H1 (cell line): ENCODE measurements around the gene PPP1R14B. TPM values are rescaled to one million over a fixed set of nuclear protein-coding genes. Genes with fewer than 3 reads are reported as not detected.

Experiments
- CTCF ChIA-PET: fragments of 300-600 bp; sonication (Branson Sonifier 250); formaldehyde crosslinking; loops from one replicate; lab custom pipeline; 2021; ENCODE audit not compliant: partially characterized antibody; lab: Charles Lee
- POLR2A ChIA-PET: fragments of 300-600 bp; sonication (Branson Sonifier 250); formaldehyde crosslinking; loops from one replicate; lab custom pipeline; 2021; ENCODE audit warnings: inconsistent platforms; ENCODE audit not compliant: partially characterized antibody; lab: Charles Lee
- DNase-seq, 2 experiments: peaks; one replicate each; pipeline versions ENCODE4 v3.0.0 to v3.0.0-alpha.2; 2010 to 2022; ENCODE audit warnings: low spot score in 2 of 2, low read depth in 1 of 2, mixed read lengths in 1 of 2
- FAIRE-seq: peaks from 2 replicates; lab custom pipeline; 2011; peaks lifted over from hg19 to GRCh38; lab: Jason Lieb, UNC
- H2AFZ ChIP-seq: 2 replicates; pipeline ENCODE4 v1.8.1; 2012; ENCODE audit warnings: low read length, inconsistent platforms
- H2AK5ac ChIP-seq: 2 replicates; pipeline ENCODE4 v1.6.1; 2013; ENCODE audit warnings: low read depth, low read length
- H2BK120ac ChIP-seq: replicated peaks from 2 replicates; pipeline ENCODE3; 2013; ENCODE audit warnings: low read depth, low read length, inconsistent platforms
- H2BK12ac ChIP-seq: 2 replicates; pipeline ENCODE4 v1.6.1; 2013; ENCODE audit warnings: low read depth, low read length
- H2BK15ac ChIP-seq: 2 replicates; pipeline ENCODE4 v1.6.1; 2013; ENCODE audit warnings: low read length
- H2BK20ac ChIP-seq: 2 replicates; pipeline ENCODE4 v1.6.1; 2013; ENCODE audit warnings: low read length
- H2BK5ac ChIP-seq: 2 replicates; pipeline ENCODE4 v1.6.1; 2013; ENCODE audit warnings: low read depth, low read length
- H3K14ac ChIP-seq: 2 replicates; pipeline ENCODE4 v1.6.1; 2013; ENCODE audit warnings: inconsistent platforms; ENCODE audit not compliant: insufficient read length
- H3K18ac ChIP-seq: 2 replicates; pipeline ENCODE4 v1.6.1; 2013; ENCODE audit warnings: low read length; ENCODE audit errors: extremely low read depth
- H3K23ac ChIP-seq: 2 replicates; pipeline ENCODE4 v1.6.1; 2013; ENCODE audit warnings: inconsistent platforms; ENCODE audit not compliant: insufficient read length
- H3K23me2 ChIP-seq: 2 replicates; pipeline ENCODE4 v1.6.1; 2013; ENCODE audit warnings: low read depth, low read length
- H3K27ac ChIP-seq: 2 replicates; pipeline ENCODE4 v1.6.1; 2011; ENCODE audit warnings: low read depth, low read length, inconsistent platforms
- H3K27me3 ChIP-seq, 4 experiments: replicated peaks in 1 of 4; 1 replicate in 1 of 4; 2 replicates in 3 of 4; pipeline versions ENCODE4 v1.6.1 to v1.8.1; 2011 to 2013; ENCODE audit warnings: low read length in 3 of 4, mild to moderate bottlenecking in 3 of 4, inconsistent platforms in 2 of 4, mixed read lengths in 2 of 4, moderate library complexity in 1 of 4; ENCODE audit not compliant: control insufficient read depth in 3 of 4, insufficient read depth in 3 of 4; ENCODE audit errors: extremely low read depth in 1 of 4
- H3K36me3 ChIP-seq, 4 experiments: 2 replicates each; pipeline versions ENCODE4 v1.6.1 to v1.8.1; 2011 to 2013; ENCODE audit warnings: mild to moderate bottlenecking in 4 of 4, low read length in 3 of 4, moderate library complexity in 2 of 4, control low read depth in 1 of 4, inconsistent platforms in 1 of 4; ENCODE audit not compliant: insufficient read depth in 4 of 4, control insufficient read depth in 2 of 4
- H3K4ac ChIP-seq: replicated peaks from 2 replicates; pipeline ENCODE3; 2013; ENCODE audit warnings: low read length, low read depth, mixed read lengths, inconsistent platforms; ENCODE audit not compliant: insufficient read length
- H3K4me1 ChIP-seq, 4 experiments: replicated peaks in 1 of 4; 1 replicate in 1 of 4; 2 replicates in 3 of 4; pipeline versions ENCODE4 v1.6.1 to v1.8.1; 2011 to 2013; ENCODE audit warnings: low read length in 3 of 4, inconsistent platforms in 2 of 4, mixed read lengths in 1 of 4; ENCODE audit not compliant: insufficient read depth in 4 of 4, control insufficient read depth in 3 of 4
- H3K4me2 ChIP-seq, 2 experiments: 2 replicates each; pipeline versions ENCODE4 v1.6.1 to v1.8.1; 2011 to 2013; ENCODE audit warnings: low read depth in 2 of 2, low read length in 2 of 2, control low read depth in 1 of 2, inconsistent platforms in 1 of 2, mild to moderate bottlenecking in 1 of 2; ENCODE audit not compliant: insufficient read depth in 1 of 2
- H3K4me3 ChIP-seq, 4 experiments: fragments of 200-600, 300-600 bp in 1 of 4; sonication (generic), shearing (Covaris generic), sonication (Bioruptor Twin) in 1 of 4; 2 replicates each; pipeline versions ENCODE4 v1.5.1 to v1.8.1; 2011 to 2016; ENCODE audit warnings: low read length in 4 of 4, low read depth in 3 of 4, control low read depth in 2 of 4, inconsistent platforms in 2 of 4, mild to moderate bottlenecking in 2 of 4, mixed read lengths in 1 of 4, moderate library complexity in 1 of 4; ENCODE audit not compliant: insufficient read depth in 2 of 4; ENCODE audit errors: extremely low read depth in 1 of 4
- H3K56ac ChIP-seq: replicated peaks from 2 replicates; pipeline ENCODE3; 2013; ENCODE audit warnings: low read depth, mild to moderate bottlenecking, mixed read lengths, low read length, inconsistent platforms; ENCODE audit not compliant: insufficient read length
- H3K79me1 ChIP-seq: 2 replicates; pipeline ENCODE4 v1.6.1; 2013; ENCODE audit warnings: low read depth, low read length, control low read depth
- H3K79me2 ChIP-seq, 2 experiments: 2 replicates each; pipeline versions ENCODE4 v1.6.1 to v1.8.1; 2012 to 2013; ENCODE audit warnings: low read length in 2 of 2, mild to moderate bottlenecking in 2 of 2, inconsistent platforms in 1 of 2; ENCODE audit not compliant: insufficient read depth in 2 of 2, control insufficient read depth in 1 of 2
- H3K9ac ChIP-seq, 4 experiments: replicated peaks in 1 of 4; 1 replicate in 1 of 4; 2 replicates in 3 of 4; pipeline versions ENCODE4 v1.6.1 to v1.8.1; 2011 to 2013; ENCODE audit warnings: low read depth in 3 of 4, low read length in 3 of 4, control low read depth in 2 of 4, mild to moderate bottlenecking in 2 of 4, moderate library complexity in 2 of 4, inconsistent platforms in 1 of 4; ENCODE audit errors: extremely low read depth in 1 of 4
- H3K9me3 ChIP-seq, 2 experiments: 2 replicates each; pipeline versions ENCODE4 v1.6.1 to v1.8.1; 2012 to 2013; ENCODE audit warnings: mild to moderate bottlenecking in 2 of 2, moderate library complexity in 2 of 2, control low read depth in 1 of 2, inconsistent platforms in 1 of 2, low read depth in 1 of 2, low read length in 1 of 2, mixed read lengths in 1 of 2; ENCODE audit not compliant: insufficient read depth in 2 of 2
- H4K20me1 ChIP-seq, 2 experiments: replicated peaks in 1 of 2; 2 replicates each; pipeline versions ENCODE3 to v1.8.1; 2011 to 2013; ENCODE audit warnings: inconsistent platforms in 2 of 2, low read length in 2 of 2, mild to moderate bottlenecking in 1 of 2; ENCODE audit not compliant: insufficient read depth in 2 of 2, control insufficient read depth in 1 of 2
- H4K5ac ChIP-seq: 2 replicates; pipeline ENCODE4 v1.6.1; 2013; ENCODE audit warnings: low read length, low read depth, mixed read lengths, inconsistent platforms; ENCODE audit not compliant: insufficient read length
- H4K8ac ChIP-seq: 2 replicates; pipeline ENCODE4 v1.8.0; 2013; ENCODE audit warnings: mild to moderate bottlenecking, moderate library complexity, low read length, inconsistent platforms; ENCODE audit not compliant: insufficient read depth; ENCODE audit errors: extremely low read depth
- H4K91ac ChIP-seq: replicated peaks from 2 replicates; pipeline ENCODE3; 2013; ENCODE audit warnings: low read length, mixed read lengths, inconsistent platforms; ENCODE audit not compliant: insufficient read length
- BACH1 ChIP-seq: IDR thresholded peaks from 2 replicates; pipeline ENCODE4 v1.6.1; 2012; ENCODE audit warnings: low read length, improper control_type of control experiment
- BRCA1 ChIP-seq: IDR thresholded peaks from 2 replicates; pipeline ENCODE4 v1.6.1; 2012; ENCODE audit warnings: low read depth, low read length, improper control_type of control experiment
- CBX5 ChIP-seq: fragments of 300-800, 300-1000 bp; sonication (generic); IDR thresholded peaks from 2 replicates; pipeline ENCODE4 v1.7.1; 2016; ENCODE audit warnings: antibody characterized with exemption, low read length, low read depth
- CTBP2 ChIP-seq: IDR thresholded peaks from 2 replicates; pipeline ENCODE4 v1.7.0; 2011; ENCODE audit warnings: borderline replicate concordance, mild to moderate bottlenecking, moderate library complexity, mixed read lengths, low read length; ENCODE audit not compliant: insufficient read depth, insufficient read length
- HDAC2 ChIP-seq, 2 experiments: fragments of 300-600 bp in 1 of 2; sonication (generic) in 1 of 2; IDR thresholded peaks; 2 replicates each; pipeline ENCODE4 v1.6.1; 2011 to 2012; ENCODE audit warnings: low read depth in 2 of 2, low read length in 2 of 2, mild to moderate bottlenecking in 2 of 2, moderate library complexity in 2 of 2, borderline replicate concordance in 1 of 2, inconsistent platforms in 1 of 2
- HDAC6 ChIP-seq: IDR thresholded peaks from one replicate; pipeline ENCODE4 v1.7.1; 2012; ENCODE audit warnings: low read depth, mild to moderate bottlenecking, inconsistent platforms, low read length, moderate library complexity
- KDM1A ChIP-seq: fragments of 200-600, 300-600 bp; sonication (generic); IDR thresholded peaks from 2 replicates; pipeline ENCODE4 v1.7.1; 2016; ENCODE audit warnings: mild to moderate bottlenecking, low read length, borderline replicate concordance
- KDM4A ChIP-seq: IDR thresholded peaks from one replicate; pipeline ENCODE4 v1.7.1; 2012; ENCODE audit warnings: low read depth, mild to moderate bottlenecking, moderate library complexity, low read length, inconsistent platforms; ENCODE audit not compliant: severe bottlenecking
- RAD21 ChIP-seq, 2 experiments: IDR thresholded peaks in 1 of 2; conservative IDR thresholded peaks in 1 of 2; 2 replicates each; pipeline ENCODE4 v1.6.1; 2011; ENCODE audit warnings: low read depth in 2 of 2, low read length in 2 of 2, improper control_type of control experiment in 1 of 2, inconsistent platforms in 1 of 2, mild to moderate bottlenecking in 1 of 2, moderate library complexity in 1 of 2
- SP2 ChIP-seq: IDR thresholded peaks from 2 replicates; pipeline ENCODE4 v1.6.1; 2012; ENCODE audit warnings: mild to moderate bottlenecking, low read length, inconsistent platforms
- TCF12 ChIP-seq: IDR thresholded peaks from 2 replicates; pipeline ENCODE4 v1.6.1; 2011; ENCODE audit warnings: low read depth, mild to moderate bottlenecking, low read length
- WGBS, 2 experiments: shearing (Covaris generic) in 1 of 2; methylation state at CpG; one replicate each; pipeline versions ENCODE4 v1.1.6 to v1.1.7; 2013 to 2015; ENCODE audit warnings: low lambda C conversion rate in 2 of 2, mixed read lengths in 2 of 2, inconsistent platforms in 1 of 2, low coverage in 1 of 2, missing lambda C conversion rate in 1 of 2; ENCODE audit not compliant: insufficient replicate concordance in 2 of 2, insufficient coverage in 1 of 2, insufficient read length in 1 of 2; ENCODE audit errors: extremely low coverage in 1 of 2, missing lambda C conversion rate in 1 of 2; 5-methylcytosine and 5-hydroxymethylcytosine counted together
- polyA plus RNA-seq, 7 experiments: library from polyadenylated mRNA; depleted of rRNA in 3 of 7; stranded (reverse) in 5 of 7; unstranded in 2 of 7; fragments of >200 nt in 5 of 7; fragments of 200-250 nt in 2 of 7; gene quantifications; 1 replicate in 5 of 7; 2 replicates in 1 of 7; 4 replicates in 1 of 7; pipeline versions ENCODE4 v1.2.1 to v1.2.3, GENCODE V29; 2011 to 2013; ENCODE audit warnings: missing spikeins in 2 of 7, mixed read lengths in 2 of 7
- total RNA-seq: library from RNA; stranded (reverse); fragmentation: NEBNext Ultra II Directional; extraction: Animal tissue kit (Norgen Biotek cat#: 25700); gene quantifications from 2 replicates; pipeline ENCODE4 v1.2.1, GENCODE V29; 2021

The PPP1R14B gene
- total and polyA plus RNA-seq, 2 of the 8 experiments (the other 6 are each of a cell fraction or from before 2014, with no cell fraction given): 265 to 419 TPM

DNA sequence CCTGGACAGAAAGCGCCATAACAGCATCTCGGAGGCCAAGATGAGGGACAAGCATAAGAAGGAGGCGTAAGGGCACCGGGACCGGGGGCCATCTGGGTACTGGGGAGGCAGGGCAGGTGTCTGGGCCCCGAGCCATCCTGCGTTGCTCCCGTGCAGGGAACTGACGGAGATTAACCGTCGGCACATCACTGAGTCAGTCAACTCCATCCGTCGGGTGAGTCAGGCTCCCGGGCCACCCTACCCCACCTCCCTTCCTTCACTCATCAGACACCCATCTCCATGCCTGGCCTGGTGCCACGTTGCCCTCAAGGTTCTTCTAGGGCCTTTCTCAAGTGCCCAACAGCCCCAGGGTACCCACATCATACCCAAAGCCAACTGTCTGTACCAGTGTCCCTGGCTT is 19.6 kb upstream of the PPP1R14B start:
- Histone ChIP-seq H4K5ac (no peak overlapping the region), H4K20me1 (peaks cover 4 to 13% of the 10 kb centered on the region in 2 experiments), H3K79me1 (no peaks in the 10 kb centered on the region), H3K27ac (no peak overlapping the region), H3K4me1 (peaks cover 0 to 11% (median 4%) of the 10 kb centered on the region in 4 experiments; a peak in 5 of 7 replicates), H2BK20ac (no peak overlapping the region), H2BK5ac (no peak overlapping the region), H2BK12ac (no peak overlapping the region), H2BK120ac (no peak overlapping the region), H2AK5ac (no peak overlapping the region), H3K4ac (no peak overlapping the region), H3K4me2 (no peak overlapping the region), H4K91ac (no peak overlapping the region), H3K18ac (no peak overlapping the region), H3K27me3 (no peaks in the 10 kb centered on the region), H2AFZ (no peak overlapping the region), H3K9me3 (no peaks in the 10 kb centered on the region), H2BK15ac (no peak overlapping the region), H3K79me2 (no peaks in the 10 kb centered on the region), H3K9ac (no peak overlapping the region), H3K23ac (no peak overlapping the region), H3K4me3 (no peak overlapping the region), H3K23me2 (peaks cover 4% of the 10 kb centered on the region), H3K56ac (no peak overlapping the region), H4K8ac (no peak overlapping the region), H3K14ac (no peak overlapping the region), H3K36me3 (peaks cover 10 to 51% (median 22%) of the 10 kb centered on the region in 4 experiments)
- WGBS, 2 experiments: 92% methylated on average over 15 of the region's 15 CpGs; no CpG with 5 or more reads in 1 of the 2 experiments
- no peak for DNase-seq
- FAIRE-seq: no peak
- ChIA-PET POLR2A (interaction anchor here (10.2 to 11.9 kb wide), 2 partner anchors 10 to 20 kb away, joined by 101 to 352 read pairs; partner anchors contain the start of genes FKBP2, PLCB3 and PPP1R14B), CTCF (interaction anchor here (0.9 to 8.5 kb wide), 7 partner anchors 10 to 59 kb away, joined by 3 to 102 read pairs (median 4); partner anchors contain the start of genes CATSPERZ, PLCB3 and PPP1R14B)
- TF ChIP-seq CBX5 (no peak), BACH1 (no peak), RAD21 (IDR thresholded peaks at IDR 0.05 in 1 of 2, conservative IDR thresholded peaks at IDR 0.05 in 1 of 2; ENCODE audit: low read depth in 2 of 2, low read length in 2 of 2) (no peak), KDM4A (no peak), SP2 (no peak), HDAC6 (no peak), CTBP2 (no peak), HDAC2 (IDR thresholded peaks at IDR 0.05; ENCODE audit: borderline replicate concordance in 1 of 2, low read depth in 2 of 2, low read length in 2 of 2) (no peak), TCF12 (no peak), KDM1A (no peak), BRCA1 (no peak)
